ENCODE measurements around the gene MYCBP2.

DNA sequence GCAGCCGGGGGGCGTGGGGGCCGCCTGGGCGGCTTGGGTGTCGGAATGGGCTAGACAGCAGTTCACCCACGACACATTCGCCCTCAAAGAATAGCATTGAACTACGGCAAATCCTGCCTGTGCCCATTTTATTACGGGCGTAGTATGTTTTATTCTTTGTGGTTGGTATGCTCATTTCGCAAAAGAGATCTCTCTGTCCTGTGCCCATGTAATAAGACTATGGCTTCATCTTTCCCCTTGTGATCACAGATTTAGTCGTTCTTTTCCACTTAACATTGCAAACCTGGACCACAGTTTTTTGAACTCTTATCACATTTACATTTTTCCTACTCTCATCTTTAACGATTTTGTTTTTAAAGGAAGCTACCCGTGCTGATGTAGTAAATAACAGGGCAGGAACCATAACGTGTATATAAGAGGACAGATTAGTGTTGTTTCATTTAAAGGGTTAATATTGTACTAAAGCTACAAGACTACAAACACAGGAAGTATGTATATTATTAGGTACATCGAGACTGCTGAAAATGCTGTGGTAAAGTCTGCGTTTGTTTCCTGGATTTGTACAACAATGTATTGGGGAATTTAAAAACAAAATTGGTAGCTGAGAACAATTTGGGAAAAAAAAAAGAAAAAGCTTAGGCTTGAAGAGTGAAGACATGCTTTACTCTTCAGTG lies 3.2 kb upstream of the MYCBP2 start:
- TF ChIP-seq CTCF (IDR thresholded peaks at IDR 0.05; ENCODE audit: insufficient read depth, low read length, poor library complexity, severe bottlenecking): no peak
- TF ChIP-seq EZH2phosphoT487 (conservative IDR thresholded peaks at IDR 0.05; ENCODE audit: low read length): no peak
